Measurements from ENCODE around the gene PASD1. TPM values are rescaled to one million over a fixed set of nuclear protein-coding genes. Genes with fewer than 3 reads are reported as not detected.
"Not testable (repeated sequence)": the region's sequence is repeated elsewhere in the genome, so short reads cannot be mapped to it uniquely, and the experiment has no call there.

PASD1 gene
- total RNA-seq, 1 donor from 2014 or later, result not detected

GRCh38 chrX:151536571-151536970 lies 26.9 kb upstream of the PASD1 start:
- intact Hi-C loops (cut with micrococcal nuclease), result no loop called here
- TF ChIP-seq, protein P1, sequence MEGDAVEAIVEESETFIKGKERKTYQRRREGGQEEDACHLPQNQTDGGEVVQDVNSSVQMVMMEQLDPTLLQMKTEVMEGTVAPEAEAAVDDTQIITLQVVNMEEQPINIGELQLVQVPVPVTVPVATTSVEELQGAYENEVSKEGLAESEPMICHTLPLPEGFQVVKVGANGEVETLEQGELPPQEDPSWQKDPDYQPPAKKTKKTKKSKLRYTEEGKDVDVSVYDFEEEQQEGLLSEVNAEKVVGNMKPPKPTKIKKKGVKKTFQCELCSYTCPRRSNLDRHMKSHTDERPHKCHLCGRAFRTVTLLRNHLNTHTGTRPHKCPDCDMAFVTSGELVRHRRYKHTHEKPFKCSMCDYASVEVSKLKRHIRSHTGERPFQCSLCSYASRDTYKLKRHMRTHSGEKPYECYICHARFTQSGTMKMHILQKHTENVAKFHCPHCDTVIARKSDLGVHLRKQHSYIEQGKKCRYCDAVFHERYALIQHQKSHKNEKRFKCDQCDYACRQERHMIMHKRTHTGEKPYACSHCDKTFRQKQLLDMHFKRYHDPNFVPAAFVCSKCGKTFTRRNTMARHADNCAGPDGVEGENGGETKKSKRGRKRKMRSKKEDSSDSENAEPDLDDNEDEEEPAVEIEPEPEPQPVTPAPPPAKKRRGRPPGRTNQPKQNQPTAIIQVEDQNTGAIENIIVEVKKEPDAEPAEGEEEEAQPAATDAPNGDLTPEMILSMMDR (IDR thresholded peaks at IDR 0.05), result no peak
- no peak for DNase-seq
- POLR2A ChIA-PET, result no interaction called here
- CTCF ChIA-PET, result no interaction called here
- ATAC-seq (ENCODE audit: low read depth), result no peak
- Mint-ChIP-seq H3K27me3 (peaks cover 2% of the 10 kb centered on the region), H3K36me3 (ENCODE audit: low read depth) (no peaks in the 10 kb centered on the region), H3K9me3 (no peaks in the 10 kb centered on the region), H3K4me1 (no peaks in the 10 kb centered on the region), H3K4me3 (no peak overlapping the region), H3K27ac (no peak overlapping the region)

DNA sequence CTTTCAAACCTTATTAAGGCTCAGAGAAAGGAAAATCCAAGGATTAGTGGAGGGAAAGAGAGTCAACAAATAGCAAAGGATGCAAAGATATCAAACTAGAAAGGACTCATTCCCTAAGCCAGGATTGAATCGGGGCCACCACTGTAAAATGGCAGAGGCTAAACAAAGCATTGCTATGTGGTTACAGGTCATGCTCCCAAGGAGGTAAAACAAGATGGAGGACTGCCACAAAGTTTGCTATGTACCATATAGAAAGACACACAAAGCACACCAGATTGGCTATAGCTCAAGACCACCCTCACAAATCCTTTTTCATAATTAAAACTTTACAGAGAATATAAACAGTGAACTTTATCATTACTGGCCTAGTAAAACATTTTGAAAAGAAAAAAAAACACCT lies 25.9 kb upstream of the PASD1 start:
- Mint-ChIP-seq H3K36me3 (ENCODE audit: low read depth) (no peaks in the 10 kb centered on the region), H3K27ac (no peak overlapping the region), H3K9me3 (no peaks in the 10 kb centered on the region), H3K27me3 (peaks cover 2% of the 10 kb centered on the region), H3K4me1 (no peaks in the 10 kb centered on the region), H3K4me3 (no peak overlapping the region)
- ATAC-seq (ENCODE audit: low read depth) (no peak), DNase-seq (no peak)
- TF ChIP-seq, protein P1 (IDR thresholded peaks at IDR 0.05), result no peak
- POLR2A ChIA-PET, result no interaction called here
- intact Hi-C loops (cut with micrococcal nuclease), result no loop called here
- CTCF ChIA-PET, result no interaction called here

GRCh38 chrX:151538190-151539122 lies 25.0 kb upstream of the PASD1 start:
- TF ChIP-seq, protein P1 (IDR thresholded peaks at IDR 0.05), result no peak
- H3K4me3 Mint-ChIP-seq, result no peak overlapping the region
- DNase-seq (no peak), ATAC-seq (ENCODE audit: low read depth) (no peak)
- intact Hi-C loops (cut with micrococcal nuclease), result no loop called here
- H3K9me3 Mint-ChIP-seq, result no peaks in the 10 kb centered on the region
- ChIA-PET CTCF (no interaction called here), POLR2A (no interaction called here)
- H3K36me3 Mint-ChIP-seq (ENCODE audit: low read depth), result no peaks in the 10 kb centered on the region
- H3K27me3 Mint-ChIP-seq, result no peaks in the 10 kb centered on the region
- H3K27ac Mint-ChIP-seq, result no peak overlapping the region
- H3K4me1 Mint-ChIP-seq, result no peaks in the 10 kb centered on the region

DNA sequence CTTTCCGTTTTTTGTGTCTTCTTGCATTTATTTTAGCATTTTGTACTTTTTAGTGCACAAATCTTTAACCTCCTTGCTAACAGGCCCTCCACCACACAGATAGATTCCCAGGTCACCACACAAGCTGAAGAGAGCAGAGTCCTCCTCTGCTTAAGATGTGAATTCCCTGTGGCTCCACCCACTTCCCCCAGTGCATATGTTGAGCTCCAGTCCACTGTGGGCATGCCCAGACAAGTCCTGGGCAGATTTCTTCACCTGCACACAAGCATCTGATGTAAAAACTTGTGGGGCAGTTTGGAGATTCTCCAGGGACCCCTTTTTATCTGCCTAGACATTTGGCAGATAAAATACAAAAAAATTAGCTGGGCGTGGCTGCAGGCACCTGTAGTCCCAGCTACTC lies 19.8 kb upstream of the PASD1 start:
- ChIA-PET CTCF (no interaction called here), POLR2A (no interaction called here)
- no peaks in the 10 kb centered on the region for H3K27me3 Mint-ChIP-seq
- H3K27ac Mint-ChIP-seq, result no peak overlapping the region
- intact Hi-C loops (cut with micrococcal nuclease), result no loop called here
- ATAC-seq (ENCODE audit: low read depth), result no peak
- no peaks in the 10 kb centered on the region for H3K36me3 Mint-ChIP-seq (ENCODE audit: low read depth)
- H3K4me1 Mint-ChIP-seq, result no peaks in the 10 kb centered on the region
- H3K9me3 Mint-ChIP-seq, result no peaks in the 10 kb centered on the region
- TF ChIP-seq, protein P1 (IDR thresholded peaks at IDR 0.05), result no peak
- DNase-seq, result no peak
- no peak overlapping the region for H3K4me3 Mint-ChIP-seq

DNA sequence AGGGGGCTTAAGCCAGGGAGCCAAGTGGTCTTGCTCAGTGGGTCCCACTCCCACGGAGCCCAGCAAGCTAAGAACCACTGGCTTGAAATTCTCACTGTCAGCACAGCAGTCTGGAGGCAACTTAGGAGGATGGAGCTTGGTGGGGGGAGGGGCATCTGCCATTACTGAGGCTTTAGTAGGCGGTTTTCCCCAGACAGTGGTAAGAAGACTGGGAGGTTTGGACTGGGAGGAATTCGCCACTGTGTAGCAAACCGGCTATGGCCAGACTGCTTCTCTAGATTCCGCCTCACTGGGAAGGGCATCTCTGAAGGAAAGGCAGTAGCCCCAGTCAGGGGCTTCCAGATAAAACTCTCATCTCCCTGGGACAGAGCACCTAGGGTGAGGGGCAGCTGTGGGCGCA lies 17.2 kb upstream of the PASD1 start:
- H3K4me1 Mint-ChIP-seq; intact Hi-C loops (cut with micrococcal nuclease); ATAC-seq (ENCODE audit: low read depth); H3K27me3 Mint-ChIP-seq; H3K27ac Mint-ChIP-seq; H3K36me3 Mint-ChIP-seq (ENCODE audit: low read depth); H3K9me3 Mint-ChIP-seq; H3K4me3 Mint-ChIP-seq; POLR2A ChIA-PET; DNase-seq; CTCF ChIA-PET: not testable (repeated sequence)

- H3K4me3 Mint-ChIP-seq; ATAC-seq (ENCODE audit: low read depth): not testable (repeated sequence)
Observed at GRCh38 chrX:151551176-151551575, 12.3 kb upstream of the PASD1 start.

More at GRCh38 chrX:151551176-151551575, 12.3 kb upstream of the PASD1 start:
- POLR2A ChIA-PET; intact Hi-C loops (cut with micrococcal nuclease); H3K27me3 Mint-ChIP-seq; H3K9me3 Mint-ChIP-seq; H3K27ac Mint-ChIP-seq; DNase-seq; H3K4me1 Mint-ChIP-seq; H3K36me3 Mint-ChIP-seq (ENCODE audit: low read depth); CTCF ChIA-PET: not testable (repeated sequence)
